DMS 273 (cell line): ENCODE data around the gene CIAO2B.
A peak's percentile ranks its signal among the peaks of the same experiment; 100 is the strongest.
"Not testable (repeated sequence)": the region's sequence is repeated elsewhere in the genome, so short reads cannot be mapped to it uniquely, and the experiment has no call there.

Experiments
- DNase-seq: peaks from one replicate; lab custom pipeline; 2025; ENCODE audit not compliant: unreplicated experiment; lab: John Stamatoyannopoulos, UW

The CIAO2B gene

DNA sequence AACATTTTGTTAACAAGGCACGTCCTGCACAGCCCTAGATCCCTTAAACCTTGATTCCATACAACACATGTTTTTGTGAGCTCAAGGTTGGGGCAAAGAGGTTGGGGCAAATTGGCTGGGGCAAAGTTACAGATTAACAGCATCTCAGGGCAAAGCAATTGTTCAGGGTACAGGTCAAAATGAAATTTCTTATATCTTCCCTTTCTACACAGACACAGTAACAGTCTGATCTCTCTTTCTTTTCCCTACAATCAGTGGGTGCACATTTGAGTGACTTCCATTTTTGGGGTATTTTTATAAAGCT, 21.9 kb upstream of the CIAO2B start:
- not testable (repeated sequence) for DNase-seq

DNA sequence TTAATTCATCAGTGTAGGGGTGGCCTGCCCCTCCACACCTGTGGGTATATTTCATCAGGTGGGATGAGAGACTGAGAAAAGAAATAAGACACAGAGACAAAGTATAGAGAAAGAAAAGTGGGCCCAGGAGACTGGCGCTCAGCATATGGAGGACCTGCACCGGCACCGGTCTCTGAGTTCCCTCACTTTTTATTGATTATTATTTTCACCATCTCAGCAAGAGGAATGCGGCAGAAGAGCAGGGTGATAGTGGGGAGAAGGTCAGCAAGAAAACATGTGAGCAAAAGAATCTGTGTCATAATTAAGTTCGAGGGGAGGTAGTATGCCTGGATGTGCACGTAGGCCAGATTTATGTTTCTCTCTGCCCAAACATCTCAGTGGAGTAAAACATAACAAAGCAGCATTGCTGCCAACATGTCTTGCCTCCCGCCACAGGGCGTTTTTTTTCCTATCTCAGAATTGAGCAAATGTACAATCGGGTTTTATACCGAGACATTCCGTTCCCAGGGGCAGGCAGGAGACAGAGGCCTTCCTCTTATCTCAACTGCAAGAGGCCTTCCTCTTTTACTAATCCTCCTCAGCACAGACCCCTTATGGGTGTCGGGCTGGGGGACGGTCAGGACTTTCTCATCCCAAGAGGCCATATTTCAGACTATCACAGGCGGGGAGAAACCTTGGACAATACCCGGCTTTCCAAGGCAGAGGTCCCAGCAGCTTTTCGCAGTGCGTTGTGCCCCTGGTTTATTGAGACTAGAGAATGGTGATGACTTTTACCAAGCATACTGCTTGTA, 21.4 kb upstream of the CIAO2B start:
- DNase-seq: not testable (repeated sequence)

DNA sequence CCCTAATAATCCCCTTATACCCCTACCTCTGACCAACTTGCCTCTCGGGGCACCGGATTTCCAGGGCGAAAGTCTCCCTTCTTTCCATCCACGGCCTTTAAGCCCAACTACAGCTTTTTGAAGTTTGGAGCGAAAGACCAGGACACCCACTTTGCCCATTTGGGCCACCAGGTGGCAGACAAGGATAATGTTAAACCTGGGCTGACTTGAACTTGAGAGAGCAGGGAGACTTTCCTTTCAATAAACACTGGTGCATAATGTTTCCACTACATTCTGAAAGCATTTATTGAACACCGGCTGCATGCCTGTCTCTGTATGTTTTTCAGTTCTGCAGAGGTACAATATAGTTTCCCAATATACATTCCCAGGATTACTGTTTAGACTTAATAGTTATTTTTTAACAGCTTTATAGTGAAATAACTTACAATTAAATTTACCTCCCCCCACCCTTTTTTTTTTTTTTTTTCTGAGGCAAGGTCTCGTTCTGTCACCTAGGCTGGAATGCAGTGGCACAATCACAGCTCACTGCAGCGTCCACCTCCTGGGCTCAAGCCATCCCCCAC, 20.0 kb upstream of the CIAO2B start:
- peak; percentile 94 for DNase-seq

DNA sequence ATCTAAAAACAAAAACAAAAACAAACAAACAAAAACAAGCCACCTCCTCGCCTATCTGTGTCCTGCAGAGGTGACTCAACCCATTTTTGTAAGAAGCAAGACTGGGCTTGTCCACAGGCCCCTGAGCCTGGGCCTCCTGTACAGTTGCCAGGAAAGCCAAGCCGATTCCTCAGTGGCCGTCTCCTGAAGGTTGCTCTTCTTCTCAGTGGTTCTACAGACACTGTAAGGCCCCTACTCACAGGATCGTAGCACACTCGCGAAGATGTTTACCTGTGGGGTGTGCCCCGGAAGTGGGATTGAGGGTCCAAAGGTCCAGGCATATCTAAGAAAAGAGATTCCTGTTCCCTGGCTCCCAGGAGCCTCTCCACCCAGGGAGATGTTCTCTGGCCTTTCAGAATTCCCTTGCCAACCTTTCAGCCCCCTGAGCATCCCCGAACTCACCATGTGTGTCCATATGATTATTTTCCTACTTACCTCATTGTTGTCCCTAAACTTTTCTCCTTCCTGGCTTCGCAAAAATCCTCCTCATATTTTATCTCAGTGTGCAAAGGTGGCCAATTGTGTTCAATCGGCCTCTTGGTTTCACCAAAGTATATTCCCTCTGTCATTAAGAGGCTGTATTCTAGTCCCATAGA, 19.4 kb upstream of the CIAO2B start:
- peak; percentile 45 for DNase-seq

DNA sequence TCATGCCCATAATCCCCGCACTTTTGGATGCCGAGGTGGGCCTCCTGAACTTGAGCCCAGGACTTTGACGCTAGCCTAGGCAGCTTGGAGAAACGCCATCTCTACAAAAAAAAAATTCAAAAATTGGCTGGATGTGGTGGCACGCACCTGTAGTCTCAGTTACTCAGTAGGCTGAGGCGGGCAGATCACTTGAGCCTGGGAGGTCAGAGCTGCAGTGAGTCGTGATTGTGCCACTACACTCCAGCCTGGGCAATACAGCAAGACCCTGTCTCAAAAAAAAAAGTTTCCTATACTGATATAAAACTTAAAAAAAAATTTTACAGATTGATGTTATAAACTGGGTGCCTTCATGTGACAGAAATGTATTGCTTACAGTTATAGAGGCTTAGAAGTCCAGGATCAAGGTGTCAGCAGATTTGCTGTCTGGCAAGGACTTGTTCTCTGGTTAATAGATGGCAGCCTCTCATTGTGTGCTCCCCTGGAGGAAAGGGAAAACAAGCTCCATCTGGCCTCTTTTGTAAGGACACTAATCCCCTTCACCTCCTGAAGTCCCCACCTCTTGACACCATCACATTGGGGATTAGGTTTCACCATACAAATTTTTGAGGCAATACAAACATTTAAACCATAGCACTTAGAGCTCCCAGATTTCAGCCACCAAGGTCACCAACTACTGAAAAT, 18.4 kb upstream of the CIAO2B start:
- DNase-seq: peak; percentile 48

DNA sequence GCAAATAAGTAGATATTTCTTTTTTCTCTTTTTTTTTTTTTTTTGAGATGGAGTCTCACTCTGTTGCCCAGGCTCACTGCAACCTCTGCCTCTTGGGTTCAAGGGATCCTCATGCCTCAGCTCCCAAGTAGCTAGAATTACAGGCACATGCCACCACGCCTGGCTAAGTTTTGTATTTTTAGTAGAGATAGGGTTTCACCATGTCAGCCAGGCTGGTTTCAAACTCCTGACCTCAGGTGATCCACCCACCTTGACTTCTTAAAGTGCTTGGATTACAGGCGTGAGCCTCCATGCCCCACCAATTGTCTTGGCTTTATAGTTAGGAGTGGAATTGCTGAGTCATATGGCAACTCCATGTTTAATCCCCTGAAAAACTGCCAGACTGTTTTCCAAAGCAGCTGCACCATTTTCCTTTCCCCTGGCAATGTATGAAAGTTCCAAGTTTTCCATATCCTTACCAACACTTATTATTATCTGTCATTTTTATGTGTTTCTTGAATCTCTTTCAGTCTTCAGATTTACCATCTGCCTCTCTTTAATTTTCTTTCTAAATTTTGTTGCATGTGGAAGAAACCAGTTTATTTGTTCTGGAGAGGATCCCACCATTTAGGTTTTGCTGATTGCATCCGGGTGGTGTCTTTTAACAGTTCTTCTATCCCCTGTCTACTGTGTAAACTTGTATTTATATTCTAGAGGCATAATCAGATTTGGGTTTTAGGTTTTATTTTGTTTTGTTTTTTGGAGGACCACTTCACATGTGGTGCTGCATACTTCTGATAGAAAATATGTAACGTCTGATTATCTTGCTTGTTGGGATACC, 17.0 kb upstream of the CIAO2B start:
- DNase-seq: peak; percentile 30

DNA sequence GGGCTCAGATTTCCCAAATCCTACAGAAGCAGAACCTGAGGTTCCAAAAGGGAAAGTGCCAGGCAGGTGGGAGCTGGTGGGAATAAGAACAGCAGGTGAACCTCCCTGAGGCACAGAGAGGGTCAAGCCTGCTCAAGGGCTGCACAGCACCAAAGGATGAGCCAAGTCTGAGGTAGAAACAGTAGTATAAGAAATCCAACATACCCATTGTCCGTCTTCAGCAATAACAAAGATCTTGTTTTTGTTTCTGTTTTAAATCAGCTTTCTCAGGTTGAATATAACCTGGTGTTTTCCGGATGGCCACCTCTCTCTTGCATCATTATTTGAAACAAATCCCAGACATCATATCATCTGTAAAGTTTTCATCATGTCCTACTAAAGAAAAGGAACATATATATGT, 16.2 kb upstream of the CIAO2B start:
- no peak for DNase-seq

DNA sequence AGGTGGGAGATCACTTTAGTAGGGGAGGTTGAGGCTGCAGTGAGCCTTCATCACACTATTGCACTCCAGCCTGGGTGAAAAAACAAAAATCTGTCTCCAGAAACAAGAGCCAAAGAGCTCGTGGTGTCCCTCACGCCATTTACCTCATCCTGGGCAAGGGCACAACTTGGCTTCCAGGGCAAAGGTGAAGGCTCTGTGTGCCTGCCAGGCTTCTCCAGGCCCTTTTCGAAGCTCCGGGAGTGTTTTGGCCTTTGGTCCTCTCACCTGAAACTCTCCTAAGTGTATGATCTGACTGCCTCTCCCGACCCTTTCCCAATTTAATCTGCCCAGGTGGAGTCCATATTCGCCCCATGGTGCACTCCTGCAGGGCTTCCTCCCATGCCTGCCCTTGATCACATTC, 15.3 kb upstream of the CIAO2B start:
- no peak for DNase-seq

DNA sequence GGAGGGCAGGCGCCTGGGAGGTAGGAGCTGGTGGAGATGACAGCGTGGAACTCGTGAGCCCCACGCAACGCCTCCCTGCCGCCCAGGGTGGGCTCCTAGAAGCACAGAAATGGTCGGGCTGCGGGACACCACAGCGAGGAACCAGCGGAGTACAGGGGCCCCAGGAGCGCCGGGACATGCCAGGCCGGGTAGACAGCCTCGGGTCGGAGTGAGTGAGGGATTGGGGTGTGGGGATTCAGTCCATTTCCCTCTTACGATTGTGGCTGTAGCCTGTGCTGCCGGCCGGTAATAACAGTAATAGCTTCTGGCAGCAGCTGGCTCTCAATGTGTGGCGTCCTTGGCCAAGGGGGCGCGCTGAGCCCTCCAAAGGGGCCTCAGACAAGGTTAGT, 14.6 kb upstream of the CIAO2B start:
- DNase-seq: no peak

DNA sequence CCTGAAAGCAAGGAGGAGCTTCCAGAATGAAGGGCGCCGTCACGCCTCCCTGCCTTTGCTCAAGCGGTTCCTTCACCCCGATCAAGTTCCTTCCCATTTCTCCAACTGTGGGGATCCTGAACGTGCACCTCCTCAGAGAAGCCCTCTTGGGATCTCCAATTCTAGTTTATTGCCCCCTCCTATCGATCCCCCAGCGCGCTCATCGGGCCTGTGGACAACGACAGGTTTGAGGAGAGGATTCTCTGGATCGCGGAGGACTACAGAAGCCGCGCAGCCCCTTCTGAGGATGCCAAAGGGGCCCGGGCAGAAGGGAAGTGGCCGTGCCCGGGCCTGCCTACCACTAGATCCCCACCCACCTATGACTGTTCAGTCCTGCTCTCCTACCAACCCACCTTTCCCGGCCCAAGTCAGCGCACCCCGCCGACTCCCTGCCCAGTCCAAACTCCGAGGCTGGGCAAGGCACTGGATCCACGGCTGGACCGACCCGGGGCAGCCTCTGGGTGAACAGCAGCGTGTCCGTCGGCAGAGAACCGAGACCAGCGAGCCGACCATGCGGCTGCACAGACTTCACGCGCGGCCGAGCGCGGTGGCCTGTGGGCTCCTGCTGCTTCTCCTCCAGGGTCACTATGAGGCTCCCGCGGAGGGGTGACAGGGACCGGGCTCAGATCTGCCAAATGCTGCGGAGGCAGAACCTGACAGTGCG, 14.1 kb upstream of the CIAO2B start:
- DNase-seq: no peak

DNA sequence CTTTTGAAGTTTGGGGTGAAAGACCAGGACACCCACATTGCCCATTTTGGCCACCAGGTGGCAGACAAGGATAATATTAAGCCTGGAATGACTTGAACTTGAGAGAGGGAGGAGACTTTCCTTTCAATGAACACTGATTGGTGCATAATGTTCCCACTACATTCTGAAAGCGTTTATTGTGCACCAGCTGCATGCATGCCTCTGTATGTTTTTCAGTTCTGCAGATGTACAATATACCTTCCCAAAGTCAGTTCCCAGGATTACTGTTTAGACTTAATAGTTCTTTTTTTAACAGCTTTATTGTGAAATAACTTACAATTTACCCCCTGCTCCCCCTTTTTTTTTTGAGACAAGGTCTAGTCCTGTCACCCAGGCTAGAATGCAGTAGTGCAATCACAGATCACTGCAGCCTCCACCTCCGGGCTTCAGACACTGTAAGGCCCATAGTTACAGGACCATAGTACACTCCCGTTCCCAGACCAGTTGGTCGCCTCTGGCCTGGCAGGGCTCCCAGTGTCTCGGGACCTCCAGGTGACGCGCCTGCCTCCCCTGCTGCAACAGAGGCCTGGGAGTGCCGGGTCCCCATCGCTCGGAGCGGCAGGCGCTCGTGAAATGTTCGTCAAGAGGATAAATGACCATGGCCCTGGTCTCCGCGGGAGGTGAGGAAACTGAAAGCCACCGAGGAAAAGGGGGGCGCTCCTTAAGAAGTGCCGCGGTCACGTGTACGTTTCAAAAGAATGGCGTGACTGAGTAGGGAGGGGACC, 13.3 kb upstream of the CIAO2B start:
- DNase-seq: peak; percentile 93

DNA sequence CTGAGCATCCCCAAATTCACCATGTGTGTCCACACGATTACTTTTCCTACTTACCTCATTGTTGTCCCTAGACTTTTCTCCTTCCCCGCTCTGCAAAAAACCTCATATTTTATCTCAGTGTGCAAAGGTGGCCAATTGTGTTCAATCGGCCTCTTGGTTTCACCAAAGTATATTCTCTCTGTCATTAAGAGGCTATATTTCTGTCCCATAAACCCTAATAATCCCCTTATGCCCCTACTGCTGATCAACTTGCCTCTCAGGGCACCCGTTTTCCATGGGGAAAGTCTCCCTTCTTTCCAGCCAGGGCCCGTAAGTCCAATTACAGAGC, 12.7 kb upstream of the CIAO2B start:
- no peak for DNase-seq

DNA sequence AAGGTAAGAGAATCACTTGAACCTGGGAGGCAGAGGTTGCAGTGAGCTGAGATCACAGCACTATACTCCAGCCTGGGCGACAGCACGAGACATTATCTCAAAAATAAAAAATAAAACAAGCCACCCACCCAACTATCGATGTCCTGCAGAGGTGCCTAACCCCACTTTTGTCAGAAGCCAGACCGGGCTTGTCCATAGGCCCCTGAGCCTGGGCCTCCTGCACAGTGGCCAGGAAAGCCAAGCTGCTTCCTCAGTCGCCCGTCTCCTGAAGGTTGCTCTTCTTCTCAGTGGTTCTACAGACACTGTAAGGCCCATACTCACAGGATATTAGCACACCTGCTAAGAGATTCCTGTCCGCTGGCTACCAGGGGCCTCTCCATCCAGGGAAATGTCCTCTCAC, 12.3 kb upstream of the CIAO2B start:
- no peak for DNase-seq

DNA sequence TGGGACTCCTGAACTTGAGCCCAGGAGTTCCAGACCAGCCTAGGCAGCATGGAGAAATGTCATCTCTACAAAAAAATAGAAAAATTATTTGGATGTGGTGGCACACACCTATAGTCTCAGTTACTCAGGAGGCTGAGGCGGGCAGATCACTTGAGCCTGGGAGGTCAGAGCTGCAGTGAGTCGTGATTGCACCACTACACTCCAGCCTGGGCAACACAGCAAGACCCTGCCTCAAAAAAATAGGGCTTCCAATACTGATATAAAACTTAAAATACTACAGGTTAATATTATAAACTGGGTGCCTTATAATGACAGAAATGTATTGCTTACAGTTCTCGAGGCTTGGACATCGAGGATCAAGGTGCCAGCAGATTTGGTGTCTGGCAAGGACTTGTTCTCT, 11.7 kb upstream of the CIAO2B start:
- no peak for DNase-seq

DNA sequence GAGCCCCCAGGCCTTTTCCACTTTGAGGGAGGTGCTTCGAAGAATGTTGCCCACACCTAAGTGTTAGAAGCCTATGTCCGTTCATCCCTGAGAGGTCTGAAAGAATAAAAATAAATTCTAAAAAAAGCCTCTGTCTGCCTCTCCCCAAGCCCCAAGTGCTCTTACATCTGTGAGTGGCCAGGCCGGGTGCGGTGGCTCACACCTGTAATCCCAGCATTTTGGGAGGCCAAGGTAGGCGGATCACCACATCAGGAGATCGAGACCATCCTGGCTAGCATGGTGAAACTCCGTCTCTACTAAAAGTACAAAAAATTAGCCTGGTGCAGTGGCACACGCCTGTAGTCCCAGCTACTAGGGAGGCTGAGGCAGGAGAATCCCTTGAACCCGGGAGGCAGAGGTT, 10.8 kb upstream of the CIAO2B start:
- DNase-seq: not testable (repeated sequence)

DNA sequence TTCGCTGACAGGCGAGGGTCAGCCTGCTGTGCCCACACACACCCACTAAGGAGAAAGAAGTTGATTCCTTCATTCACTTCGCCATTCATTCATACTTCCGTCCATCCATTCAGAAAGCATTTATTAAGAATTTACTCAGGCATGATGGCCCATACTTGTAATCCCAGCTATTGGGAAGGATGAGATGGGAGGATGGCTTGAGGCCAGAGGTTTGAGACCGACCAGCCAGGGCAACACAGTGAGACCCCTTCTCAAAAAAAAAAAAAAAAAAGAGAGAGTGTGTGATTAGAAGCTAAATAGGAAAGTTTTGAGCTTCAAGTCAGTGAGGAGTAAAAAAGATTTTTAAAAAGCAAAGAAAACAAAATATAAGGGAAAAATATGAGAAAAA, 9.8 kb upstream of the CIAO2B start:
- no peak for DNase-seq

DNA sequence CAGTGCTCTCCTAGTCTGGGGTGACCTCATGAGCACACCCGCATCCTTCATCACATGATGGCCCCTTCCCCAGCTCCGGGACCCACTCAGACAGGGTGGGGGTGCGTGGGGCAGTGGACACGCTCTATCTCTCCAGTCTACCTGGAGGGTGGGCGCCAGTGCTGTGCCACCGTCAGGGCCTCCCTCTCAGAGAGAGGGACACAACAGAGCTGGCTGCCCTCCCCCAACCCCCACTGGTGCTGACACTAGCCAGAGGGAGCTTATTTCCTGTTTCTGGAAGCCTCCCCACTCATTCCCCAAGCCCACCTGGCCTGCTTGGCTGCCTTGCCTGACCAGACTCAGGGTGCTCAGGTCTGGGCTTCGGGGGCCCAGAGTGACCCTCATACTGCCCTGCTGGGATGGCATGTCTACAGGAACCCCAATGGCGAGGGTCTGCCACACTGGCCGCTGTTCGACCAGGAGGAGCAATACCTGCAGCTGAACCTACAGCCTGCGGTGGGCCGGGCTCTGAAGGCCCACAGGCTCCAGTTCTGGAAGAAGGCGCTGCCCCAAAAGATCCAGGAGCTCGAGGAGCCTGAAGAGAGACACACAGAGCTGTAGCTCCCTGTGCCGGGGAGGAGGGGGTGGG, 9.3 kb upstream of the CIAO2B start:
- DNase-seq: no peak

DNA sequence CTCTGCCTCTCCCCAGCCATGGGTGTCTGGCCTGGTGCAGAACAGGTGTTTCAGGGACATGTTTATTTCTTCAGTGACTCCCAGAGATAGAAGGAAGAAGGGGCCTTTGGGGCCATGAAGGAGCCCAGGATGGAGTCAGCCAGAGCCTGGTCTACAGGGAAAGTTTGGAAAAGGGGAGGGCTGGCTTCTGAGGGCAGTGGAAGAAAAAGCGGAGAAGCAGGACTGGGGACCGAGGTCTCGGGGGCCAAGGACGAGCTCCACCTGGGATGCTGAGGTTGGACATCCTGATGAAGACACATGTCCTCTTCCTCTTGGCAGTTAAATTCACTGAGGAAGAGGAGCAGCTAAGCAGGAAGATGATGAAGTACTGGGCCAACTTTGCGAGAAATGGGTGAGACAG, 8.8 kb upstream of the CIAO2B start:
- no peak for DNase-seq

DNA sequence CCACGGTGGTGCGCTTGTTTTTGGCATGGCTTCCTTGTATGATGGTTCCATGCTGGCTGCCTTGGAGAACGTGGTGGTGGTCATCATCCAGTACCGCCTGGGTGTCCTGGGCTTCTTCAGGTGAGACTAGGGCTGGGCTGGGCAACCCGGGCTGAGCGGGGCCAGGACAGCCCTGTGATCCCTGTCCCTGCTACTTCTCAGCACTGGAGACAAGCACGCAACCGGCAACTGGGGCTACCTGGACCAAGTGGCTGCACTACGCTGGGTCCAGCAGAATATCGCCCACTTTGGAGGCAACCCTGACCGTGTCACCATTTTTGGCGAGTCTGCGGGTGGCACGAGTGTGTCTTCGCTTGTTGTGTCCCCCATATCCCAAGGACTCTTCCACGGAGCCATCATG, 6.0 kb upstream of the CIAO2B start:
- no peak for DNase-seq

DNA sequence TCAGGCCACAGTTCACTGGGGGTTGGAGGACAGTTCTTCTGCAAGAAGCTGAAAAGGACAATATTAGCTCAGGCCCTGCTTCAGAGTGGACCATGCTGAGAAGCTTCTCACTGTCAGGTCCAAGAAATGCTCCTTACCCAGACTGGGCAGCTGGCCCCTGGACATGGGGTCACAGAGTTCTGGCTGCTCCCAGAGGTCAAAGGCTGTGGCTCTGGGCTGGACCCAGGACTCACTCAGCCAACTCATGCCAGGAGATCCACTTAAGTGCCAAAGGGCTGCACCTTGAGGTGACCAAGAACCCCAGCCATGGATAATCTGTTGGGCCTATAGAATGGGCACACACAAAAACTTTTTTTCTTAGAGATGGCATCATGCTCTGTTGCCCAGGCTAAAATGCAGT, 5.2 kb upstream of the CIAO2B start:
- no peak for DNase-seq
